ENCODE results near the gene PCSK9. TPM values are rescaled to one million over a fixed set of nuclear protein-coding genes. Genes with fewer than 3 reads are reported as not detected.
"Not testable (repeated sequence)": the region's sequence is repeated elsewhere in the genome, so short reads cannot be mapped to it uniquely, and the experiment has no call there.

PCSK9 gene
- polyA plus RNA-seq, 2 of the 4 experiments (the other 2 are of a cell fraction), result 1.7 to 7.3 TPM

GRCh38 chr1:55018395-55018794 is 21.0 kb upstream of the PCSK9 start:
- Histone ChIP-seq H3K27ac (no peak overlapping the region), H3K4me2 (no peak overlapping the region), H3K4me3 (no peak overlapping the region), H3K4me1 (no peaks in the 10 kb centered on the region), H3K9me3 (no peaks in the 10 kb centered on the region)
- POLR2A ChIA-PET, result no interaction called here
- WGBS (ENCODE audit: missing lambda C conversion rate), result 71% methylated on average over 7 of the region's 9 CpGs
- no peak for DNase-seq (ENCODE audit: low read depth in 1 of 2, low spot score in 1 of 2)
- no peak for FAIRE-seq
- CTCF ChIA-PET, result interaction anchor here (0.6 to 2.9 kb wide), 5 partner anchors 22 to 89 kb away, joined by 3 to 16 read pairs (median 8); no protein-coding TSS in a partner anchor
- TF ChIP-seq FOXS1 (CRISPR knock-in tag; IDR thresholded peaks at IDR 0.05), result no peak
- TF ChIP-seq RCOR1 (IDR thresholded peaks at IDR 0.05; ENCODE audit: low read depth, low read length), result no peak
- TF ChIP-seq CHD4 (IDR thresholded peaks at IDR 0.05; ENCODE audit: borderline replicate concordance), result no peak
- no peak for TF ChIP-seq BHLHE40 (IDR thresholded peaks at IDR 0.05; ENCODE audit: low read depth, low read length)
- no peak for TF ChIP-seq RNF2 (IDR thresholded peaks at IDR 0.05; ENCODE audit: borderline replicate concordance, low read depth)
- TF ChIP-seq ESRRA (IDR thresholded peaks at IDR 0.05; ENCODE audit: borderline replicate concordance, low read length), result no peak
- no peak for TF ChIP-seq ATOH8 (CRISPR knock-in tag; IDR thresholded peaks at IDR 0.05; ENCODE audit: low read depth)
- TF ChIP-seq SREBF2 (IDR thresholded peaks at IDR 0.05), result no peak
- TF ChIP-seq JUNB (IDR thresholded peaks at IDR 0.05), result no peak
- TF ChIP-seq ZFP36 (IDR thresholded peaks at IDR 0.05; ENCODE audit: borderline replicate concordance, partially characterized antibody), result no peak
- no peak for TF ChIP-seq RARB (CRISPR knock-in tag; IDR thresholded peaks at IDR 0.05)
- no peak for TF ChIP-seq NFE2L2 (conservative IDR thresholded peaks at IDR 0.05; ENCODE audit: low read length)
- TF ChIP-seq CHD2 (IDR thresholded peaks at IDR 0.05; ENCODE audit: low read length, partially characterized antibody), result no peak
- no peak for TF ChIP-seq ZNF302 (CRISPR knock-in tag; IDR thresholded peaks at IDR 0.05)
- no peak for TF ChIP-seq CEBPB (IDR thresholded peaks at IDR 0.05)
- TF ChIP-seq KDM1A (IDR thresholded peaks at IDR 0.05; ENCODE audit: low read depth), result no peak
- ATAC-seq, result no peak

GRCh38 chr1:55021942-55022546 is 17.3 kb upstream of the PCSK9 start:
- ATAC-seq, result peak; percentile 99 to 100
- POLR2A ChIA-PET, result interaction anchor here (1.1 kb wide), 1 partner anchor 72 kb away, joined by 8 read pairs; no protein-coding TSS in a partner anchor
- H3K27ac ChIP-seq, result peak overlapping the region; percentile 50 to 81; a peak in 4 of 6 replicates
- WGBS (ENCODE audit: missing lambda C conversion rate), result 48% methylated on average over 13 of the region's 15 CpGs
- TF ChIP-seq KDM5A (IDR thresholded peaks at IDR 0.05) (no peak), SREBF2 (IDR thresholded peaks at IDR 0.05) (no peak), RAD21 (conservative IDR thresholded peaks at IDR 0.05 in 1 of 2, IDR thresholded peaks at IDR 0.05 in 1 of 2) (peak; percentile 77), NR3C1 (IDR thresholded peaks at IDR 0.05) (no peak), SMC3 (IDR thresholded peaks at IDR 0.05) (peak; percentile 67), KDM1A (IDR thresholded peaks at IDR 0.05; ENCODE audit: low read depth) (no peak), HES2 (IDR thresholded peaks at IDR 0.05) (no peak), ATOH8 (CRISPR knock-in tag; IDR thresholded peaks at IDR 0.05; ENCODE audit: low read depth) (no peak), CTCF (IDR thresholded peaks at IDR 0.05) (peak; percentile 79), ZFP36 (IDR thresholded peaks at IDR 0.05; ENCODE audit: borderline replicate concordance, partially characterized antibody) (peak; percentile 96)
- no peaks in the 10 kb centered on the region for H3K9me3 ChIP-seq
- CTCF ChIA-PET, result interaction anchor here (0.6 to 3.3 kb wide), 34 partner anchors 8 to 1162 kb away, joined by 3 to 41 read pairs (median 4); no protein-coding TSS in a partner anchor
- no peak for FAIRE-seq
- DNase-seq (ENCODE audit: low read depth in 1 of 2, low spot score in 1 of 2), result peak; percentile 83 to 87
- no peak overlapping the region for H3K4me2 ChIP-seq
- no peak overlapping the region for H3K4me3 ChIP-seq
- no peaks in the 10 kb centered on the region for H3K4me1 ChIP-seq

- WGBS (ENCODE audit: missing lambda C conversion rate), result 82% methylated on average over 10 of the region's 10 CpGs
- POLR2A ChIA-PET; FAIRE-seq; H3K4me2 ChIP-seq; H3K4me1 ChIP-seq; CTCF ChIA-PET; DNase-seq (ENCODE audit: low read depth in 1 of 2, low spot score in 1 of 2); ATAC-seq; H3K9me3 ChIP-seq; H3K27ac ChIP-seq; H3K4me3 ChIP-seq: not testable (repeated sequence)
Measured at GRCh38 chr1:55024163-55024562, 15.2 kb upstream of the PCSK9 start.

- ATAC-seq; CTCF ChIA-PET; DNase-seq (ENCODE audit: low read depth in 1 of 2, low spot score in 1 of 2); POLR2A ChIA-PET; H3K4me3 ChIP-seq; H3K4me2 ChIP-seq; H3K4me1 ChIP-seq; FAIRE-seq; H3K9me3 ChIP-seq; H3K27ac ChIP-seq: not testable (repeated sequence)
- WGBS (ENCODE audit: missing lambda C conversion rate), result 73% methylated on average over 3 of the region's 3 CpGs
Measured at GRCh38 chr1:55026682-55027081, 12.7 kb upstream of the PCSK9 start.

- POLR2A ChIA-PET; DNase-seq (ENCODE audit: low read depth in 1 of 2, low spot score in 1 of 2): not testable (repeated sequence)
Measured at GRCh38 chr1:55031098-55031497, 8.2 kb upstream of the PCSK9 start.

More at GRCh38 chr1:55031098-55031497, 8.2 kb upstream of the PCSK9 start:
- CTCF ChIA-PET, result interaction anchor here (1.7 kb wide), 1 partner anchor 9 kb away, joined by 4 read pairs; no protein-coding TSS in a partner anchor
- ATAC-seq, H3K4me3 ChIP-seq, H3K27ac ChIP-seq, H3K9me3 ChIP-seq, FAIRE-seq, H3K4me2 ChIP-seq: not testable (repeated sequence)
- H3K4me1 ChIP-seq, result peaks cover 10% of the 10 kb centered on the region
- WGBS (ENCODE audit: missing lambda C conversion rate), result 95% methylated on average over 5 of the region's 5 CpGs

All from A549 (cell line).